Right atrium auricular region (tissue), 2 donors: ENCODE results near the gene KRTAP6-2. TPM values are rescaled to one million over a fixed set of nuclear protein-coding genes. Genes with fewer than 3 reads are reported as not detected.

Experiments
- DNase-seq: peaks from one replicate; pipeline ENCODE4 v3.0.0-alpha.2; 2019; ENCODE audit warnings: low spot score
- H3K27ac ChIP-seq, 2 donors: fragments of 200-600 bp; sonication (generic); 1 replicate in 1 of 2; 2 replicates in 1 of 2; pipeline ENCODE4 v1.5.1; 2016 to 2019
- H3K27me3 ChIP-seq, 2 donors: fragments of 200-600 bp; sonication (generic); one replicate each; pipeline versions ENCODE4 v1.5.1 to v1.6.0; 2017 to 2019
- H3K36me3 ChIP-seq: fragments of 200-600 bp; sonication (generic); one replicate; pipeline ENCODE4 v1.5.1; 2016
- H3K4me1 ChIP-seq, 2 donors: fragments of 200-600 bp; sonication (generic); one replicate each; pipeline versions ENCODE4 v1.5.1 to v1.6.0; 2017 to 2019
- H3K4me3 ChIP-seq, 2 donors: fragments of 200-600 bp; sonication (generic); 1 replicate in 1 of 2; 2 replicates in 1 of 2; pipeline ENCODE4 v1.5.1; 2017 to 2019; ENCODE audit warnings: mild to moderate bottlenecking in 1 of 2, moderate library complexity in 1 of 2
- H3K9me3 ChIP-seq, 2 donors: fragments of 200-600 bp; sonication (generic); one replicate each; pipeline ENCODE4 v1.5.1; 2019
- CTCF ChIP-seq, 2 donors: fragments of 200-600 bp; sonication (generic); IDR thresholded peaks; one replicate each; pipeline ENCODE4 v1.5.1; 2019; ENCODE audit warnings: antibody characterized with exemption in 2 of 2
- total RNA-seq, 2 donors: library from RNA; depleted of rRNA; stranded (reverse); fragments of >200 nt; gene quantifications; one replicate each; pipeline ENCODE4 v1.1.0, GENCODE V29; 2016

Gene KRTAP6-2
- total RNA-seq, 2 donors from 2014 or later: not detected

GRCh38 chr21:30563630-30564029 is 35.1 kb downstream of the KRTAP6-2 start:
- no peaks in the 10 kb centered on the region for H3K36me3 ChIP-seq
- TF ChIP-seq CTCF (IDR thresholded peaks at IDR 0.05): no peak
- no peaks in the 10 kb centered on the region for H3K27me3 ChIP-seq
- no peak overlapping the region for H3K4me3 ChIP-seq
- no peak for DNase-seq
- peaks cover 0 to 21% of the 10 kb centered on the region in 2 donors for H3K4me1 ChIP-seq
- H3K9me3 ChIP-seq: no peaks in the 10 kb centered on the region
- no peak overlapping the region for H3K27ac ChIP-seq

GRCh38 chr21:30563072-30563471 is 35.6 kb downstream of the KRTAP6-2 start:
- no peak overlapping the region for H3K4me3 ChIP-seq
- peaks cover 0 to 21% of the 10 kb centered on the region in 2 donors for H3K4me1 ChIP-seq
- no peak for TF ChIP-seq CTCF (IDR thresholded peaks at IDR 0.05)
- no peak for DNase-seq
- no peaks in the 10 kb centered on the region for H3K9me3 ChIP-seq
- peak overlapping the region in 1 of 2 donors; percentile 55 for H3K27ac ChIP-seq
- no peaks in the 10 kb centered on the region for H3K27me3 ChIP-seq
- no peaks in the 10 kb centered on the region for H3K36me3 ChIP-seq

GRCh38 chr21:30561957-30562356 is 36.7 kb downstream of the KRTAP6-2 start:
- no peak for DNase-seq
- no peak for TF ChIP-seq CTCF (IDR thresholded peaks at IDR 0.05)
- Histone ChIP-seq H3K4me1 (peaks cover 0 to 15% of the 10 kb centered on the region in 2 donors), H3K4me3 (no peak overlapping the region), H3K27me3 (no peaks in the 10 kb centered on the region), H3K36me3 (no peaks in the 10 kb centered on the region), H3K9me3 (no peaks in the 10 kb centered on the region), H3K27ac (peak overlapping the region in 1 of 2 donors; percentile 59)

GRCh38 chr21:30561264-30561895 is 37.3 kb downstream of the KRTAP6-2 start, which contains the start of gene KRTAP19-7:
Gene KRTAP19-7 (minus strand): TSS chr21:30561314. CDS start chr21:30561289, 25 bp downstream.
- Histone ChIP-seq H3K4me1 (peaks cover 0 to 15% of the 10 kb centered on the region in 2 donors), H3K27ac (peak within 1 kb of the TSS in 1 of 2 donors; percentile 59), H3K36me3 (no peaks in the 10 kb centered on the region), H3K27me3 (no peaks in the 10 kb centered on the region), H3K4me3 (no peak within 1 kb of the TSS), H3K9me3 (no peaks in the 10 kb centered on the region)
- DNase-seq: no peak
- no peak for TF ChIP-seq CTCF (IDR thresholded peaks at IDR 0.05)

GRCh38 chr21:30555095-30555494 is 43.6 kb downstream of the KRTAP6-2 start:
- Histone ChIP-seq H3K36me3 (no peaks in the 10 kb centered on the region), H3K9me3 (peaks cover 0 to 8% of the 10 kb centered on the region in 2 donors), H3K27ac (no peak overlapping the region), H3K4me1 (no peaks in the 10 kb centered on the region), H3K27me3 (no peaks in the 10 kb centered on the region), H3K4me3 (no peak overlapping the region)
- no peak for TF ChIP-seq CTCF (IDR thresholded peaks at IDR 0.05)
- no peak for DNase-seq

GRCh38 chr21:30552782-30553181 is 45.9 kb downstream of the KRTAP6-2 start:
- Histone ChIP-seq H3K36me3 (no peaks in the 10 kb centered on the region), H3K4me1 (no peaks in the 10 kb centered on the region), H3K27ac (no peak overlapping the region), H3K27me3 (no peaks in the 10 kb centered on the region), H3K9me3 (peaks cover 0 to 8% of the 10 kb centered on the region in 2 donors), H3K4me3 (no peak overlapping the region)
- TF ChIP-seq CTCF (IDR thresholded peaks at IDR 0.05): no peak
- no peak for DNase-seq
